ENCODE results near the gene COG7.

DNA sequence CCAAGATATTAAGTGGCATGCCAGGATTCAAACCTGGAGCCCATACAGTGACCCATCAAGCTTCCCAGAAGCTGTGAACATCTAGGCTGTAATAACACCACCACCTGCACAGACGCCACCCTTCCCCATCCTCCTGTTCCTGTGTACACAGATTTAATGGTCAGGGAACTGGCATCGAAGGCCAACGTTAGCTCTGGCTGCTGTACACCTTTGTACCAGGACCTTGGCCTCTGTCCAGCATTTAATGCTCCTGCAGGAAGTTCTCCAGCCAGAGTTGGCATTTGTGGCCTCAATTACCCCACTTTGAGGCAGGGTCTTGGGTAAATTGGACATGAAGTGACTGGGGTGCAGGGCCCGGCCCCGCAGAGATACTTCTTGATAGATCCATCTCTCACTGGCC lies 101.6 kb downstream of the COG7 start:
- TF ChIP-seq, protein P1, sequence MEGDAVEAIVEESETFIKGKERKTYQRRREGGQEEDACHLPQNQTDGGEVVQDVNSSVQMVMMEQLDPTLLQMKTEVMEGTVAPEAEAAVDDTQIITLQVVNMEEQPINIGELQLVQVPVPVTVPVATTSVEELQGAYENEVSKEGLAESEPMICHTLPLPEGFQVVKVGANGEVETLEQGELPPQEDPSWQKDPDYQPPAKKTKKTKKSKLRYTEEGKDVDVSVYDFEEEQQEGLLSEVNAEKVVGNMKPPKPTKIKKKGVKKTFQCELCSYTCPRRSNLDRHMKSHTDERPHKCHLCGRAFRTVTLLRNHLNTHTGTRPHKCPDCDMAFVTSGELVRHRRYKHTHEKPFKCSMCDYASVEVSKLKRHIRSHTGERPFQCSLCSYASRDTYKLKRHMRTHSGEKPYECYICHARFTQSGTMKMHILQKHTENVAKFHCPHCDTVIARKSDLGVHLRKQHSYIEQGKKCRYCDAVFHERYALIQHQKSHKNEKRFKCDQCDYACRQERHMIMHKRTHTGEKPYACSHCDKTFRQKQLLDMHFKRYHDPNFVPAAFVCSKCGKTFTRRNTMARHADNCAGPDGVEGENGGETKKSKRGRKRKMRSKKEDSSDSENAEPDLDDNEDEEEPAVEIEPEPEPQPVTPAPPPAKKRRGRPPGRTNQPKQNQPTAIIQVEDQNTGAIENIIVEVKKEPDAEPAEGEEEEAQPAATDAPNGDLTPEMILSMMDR (IDR thresholded peaks at IDR 0.05), result no peak
- TF ChIP-seq POLR2A (IDR thresholded peaks at IDR 0.05), result no peak
